H1 (cell line): Measurements from ENCODE around the gene APOBR. TPM values are rescaled to one million over a fixed set of nuclear protein-coding genes. Genes with fewer than 3 reads are reported as not detected.

Source experiments
- CTCF ChIA-PET: fragments of 300-600 bp; sonication (Branson Sonifier 250); formaldehyde crosslinking; loops from one replicate; lab custom pipeline; 2021; ENCODE audit not compliant: partially characterized antibody; lab: Charles Lee
- POLR2A ChIA-PET: fragments of 300-600 bp; sonication (Branson Sonifier 250); formaldehyde crosslinking; loops from one replicate; lab custom pipeline; 2021; ENCODE audit warnings: inconsistent platforms; ENCODE audit not compliant: partially characterized antibody; lab: Charles Lee
- DNase-seq, 2 experiments: peaks; one replicate each; pipeline versions ENCODE4 v3.0.0 to v3.0.0-alpha.2; 2010 to 2022; ENCODE audit warnings: low spot score in 2 of 2, low read depth in 1 of 2, mixed read lengths in 1 of 2
- FAIRE-seq: peaks from 2 replicates; lab custom pipeline; 2011; peaks lifted over from hg19 to GRCh38; lab: Jason Lieb, UNC
- H2AFZ ChIP-seq: 2 replicates; pipeline ENCODE4 v1.8.1; 2012; ENCODE audit warnings: low read length, inconsistent platforms
- H2AK5ac ChIP-seq: 2 replicates; pipeline ENCODE4 v1.6.1; 2013; ENCODE audit warnings: low read depth, low read length
- H2BK120ac ChIP-seq: replicated peaks from 2 replicates; pipeline ENCODE3; 2013; ENCODE audit warnings: low read depth, low read length, inconsistent platforms
- H2BK12ac ChIP-seq: 2 replicates; pipeline ENCODE4 v1.6.1; 2013; ENCODE audit warnings: low read depth, low read length
- H2BK15ac ChIP-seq: 2 replicates; pipeline ENCODE4 v1.6.1; 2013; ENCODE audit warnings: low read length
- H2BK20ac ChIP-seq: 2 replicates; pipeline ENCODE4 v1.6.1; 2013; ENCODE audit warnings: low read length
- H2BK5ac ChIP-seq: 2 replicates; pipeline ENCODE4 v1.6.1; 2013; ENCODE audit warnings: low read depth, low read length
- H3K14ac ChIP-seq: 2 replicates; pipeline ENCODE4 v1.6.1; 2013; ENCODE audit warnings: inconsistent platforms; ENCODE audit not compliant: insufficient read length
- H3K18ac ChIP-seq: 2 replicates; pipeline ENCODE4 v1.6.1; 2013; ENCODE audit warnings: low read length; ENCODE audit errors: extremely low read depth
- H3K23ac ChIP-seq: 2 replicates; pipeline ENCODE4 v1.6.1; 2013; ENCODE audit warnings: inconsistent platforms; ENCODE audit not compliant: insufficient read length
- H3K23me2 ChIP-seq: 2 replicates; pipeline ENCODE4 v1.6.1; 2013; ENCODE audit warnings: low read depth, low read length
- H3K27ac ChIP-seq: 2 replicates; pipeline ENCODE4 v1.6.1; 2011; ENCODE audit warnings: low read depth, low read length, inconsistent platforms
- H3K27me3 ChIP-seq, 4 experiments: replicated peaks in 1 of 4; 1 replicate in 1 of 4; 2 replicates in 3 of 4; pipeline versions ENCODE4 v1.6.1 to v1.8.1; 2011 to 2013; ENCODE audit warnings: low read length in 3 of 4, mild to moderate bottlenecking in 3 of 4, inconsistent platforms in 2 of 4, mixed read lengths in 2 of 4, moderate library complexity in 1 of 4; ENCODE audit not compliant: control insufficient read depth in 3 of 4, insufficient read depth in 3 of 4; ENCODE audit errors: extremely low read depth in 1 of 4
- H3K36me3 ChIP-seq, 4 experiments: 2 replicates each; pipeline versions ENCODE4 v1.6.1 to v1.8.1; 2011 to 2013; ENCODE audit warnings: mild to moderate bottlenecking in 4 of 4, low read length in 3 of 4, moderate library complexity in 2 of 4, control low read depth in 1 of 4, inconsistent platforms in 1 of 4; ENCODE audit not compliant: insufficient read depth in 4 of 4, control insufficient read depth in 2 of 4
- H3K4ac ChIP-seq: replicated peaks from 2 replicates; pipeline ENCODE3; 2013; ENCODE audit warnings: low read length, low read depth, mixed read lengths, inconsistent platforms; ENCODE audit not compliant: insufficient read length
- H3K4me1 ChIP-seq, 4 experiments: replicated peaks in 1 of 4; 1 replicate in 1 of 4; 2 replicates in 3 of 4; pipeline versions ENCODE4 v1.6.1 to v1.8.1; 2011 to 2013; ENCODE audit warnings: low read length in 3 of 4, inconsistent platforms in 2 of 4, mixed read lengths in 1 of 4; ENCODE audit not compliant: insufficient read depth in 4 of 4, control insufficient read depth in 3 of 4
- H3K4me2 ChIP-seq, 2 experiments: 2 replicates each; pipeline versions ENCODE4 v1.6.1 to v1.8.1; 2011 to 2013; ENCODE audit warnings: low read depth in 2 of 2, low read length in 2 of 2, control low read depth in 1 of 2, inconsistent platforms in 1 of 2, mild to moderate bottlenecking in 1 of 2; ENCODE audit not compliant: insufficient read depth in 1 of 2
- H3K4me3 ChIP-seq, 4 experiments: fragments of 200-600, 300-600 bp in 1 of 4; sonication (generic), shearing (Covaris generic), sonication (Bioruptor Twin) in 1 of 4; 2 replicates each; pipeline versions ENCODE4 v1.5.1 to v1.8.1; 2011 to 2016; ENCODE audit warnings: low read length in 4 of 4, low read depth in 3 of 4, control low read depth in 2 of 4, inconsistent platforms in 2 of 4, mild to moderate bottlenecking in 2 of 4, mixed read lengths in 1 of 4, moderate library complexity in 1 of 4; ENCODE audit not compliant: insufficient read depth in 2 of 4; ENCODE audit errors: extremely low read depth in 1 of 4
- H3K56ac ChIP-seq: replicated peaks from 2 replicates; pipeline ENCODE3; 2013; ENCODE audit warnings: low read depth, mild to moderate bottlenecking, mixed read lengths, low read length, inconsistent platforms; ENCODE audit not compliant: insufficient read length
- H3K79me1 ChIP-seq: 2 replicates; pipeline ENCODE4 v1.6.1; 2013; ENCODE audit warnings: low read depth, low read length, control low read depth
- H3K79me2 ChIP-seq, 2 experiments: 2 replicates each; pipeline versions ENCODE4 v1.6.1 to v1.8.1; 2012 to 2013; ENCODE audit warnings: low read length in 2 of 2, mild to moderate bottlenecking in 2 of 2, inconsistent platforms in 1 of 2; ENCODE audit not compliant: insufficient read depth in 2 of 2, control insufficient read depth in 1 of 2
- H3K9ac ChIP-seq, 4 experiments: replicated peaks in 1 of 4; 1 replicate in 1 of 4; 2 replicates in 3 of 4; pipeline versions ENCODE4 v1.6.1 to v1.8.1; 2011 to 2013; ENCODE audit warnings: low read depth in 3 of 4, low read length in 3 of 4, control low read depth in 2 of 4, mild to moderate bottlenecking in 2 of 4, moderate library complexity in 2 of 4, inconsistent platforms in 1 of 4; ENCODE audit errors: extremely low read depth in 1 of 4
- H3K9me3 ChIP-seq, 2 experiments: 2 replicates each; pipeline versions ENCODE4 v1.6.1 to v1.8.1; 2012 to 2013; ENCODE audit warnings: mild to moderate bottlenecking in 2 of 2, moderate library complexity in 2 of 2, control low read depth in 1 of 2, inconsistent platforms in 1 of 2, low read depth in 1 of 2, low read length in 1 of 2, mixed read lengths in 1 of 2; ENCODE audit not compliant: insufficient read depth in 2 of 2
- H4K20me1 ChIP-seq, 2 experiments: replicated peaks in 1 of 2; 2 replicates each; pipeline versions ENCODE3 to v1.8.1; 2011 to 2013; ENCODE audit warnings: inconsistent platforms in 2 of 2, low read length in 2 of 2, mild to moderate bottlenecking in 1 of 2; ENCODE audit not compliant: insufficient read depth in 2 of 2, control insufficient read depth in 1 of 2
- H4K5ac ChIP-seq: 2 replicates; pipeline ENCODE4 v1.6.1; 2013; ENCODE audit warnings: low read length, low read depth, mixed read lengths, inconsistent platforms; ENCODE audit not compliant: insufficient read length
- H4K8ac ChIP-seq: 2 replicates; pipeline ENCODE4 v1.8.0; 2013; ENCODE audit warnings: mild to moderate bottlenecking, moderate library complexity, low read length, inconsistent platforms; ENCODE audit not compliant: insufficient read depth; ENCODE audit errors: extremely low read depth
- H4K91ac ChIP-seq: replicated peaks from 2 replicates; pipeline ENCODE3; 2013; ENCODE audit warnings: low read length, mixed read lengths, inconsistent platforms; ENCODE audit not compliant: insufficient read length
- CBX5 ChIP-seq: fragments of 300-800, 300-1000 bp; sonication (generic); IDR thresholded peaks from 2 replicates; pipeline ENCODE4 v1.7.1; 2016; ENCODE audit warnings: antibody characterized with exemption, low read length, low read depth
- CBX8 ChIP-seq: fragments of 300-800, 300-1000 bp; sonication (generic); IDR thresholded peaks from 2 replicates; pipeline ENCODE4 v1.7.1; 2016; ENCODE audit warnings: low read depth, low read length, borderline replicate concordance
- CEBPB ChIP-seq: IDR thresholded peaks from 2 replicates; pipeline ENCODE4 v1.6.1; 2012; ENCODE audit warnings: low read depth, low read length
- KDM4A ChIP-seq: IDR thresholded peaks from one replicate; pipeline ENCODE4 v1.7.1; 2012; ENCODE audit warnings: low read depth, mild to moderate bottlenecking, moderate library complexity, low read length, inconsistent platforms; ENCODE audit not compliant: severe bottlenecking
- RAD21 ChIP-seq, 2 experiments: IDR thresholded peaks in 1 of 2; conservative IDR thresholded peaks in 1 of 2; 2 replicates each; pipeline ENCODE4 v1.6.1; 2011; ENCODE audit warnings: low read depth in 2 of 2, low read length in 2 of 2, improper control_type of control experiment in 1 of 2, inconsistent platforms in 1 of 2, mild to moderate bottlenecking in 1 of 2, moderate library complexity in 1 of 2
- RBBP5 ChIP-seq: IDR thresholded peaks from 2 replicates; pipeline ENCODE4 v1.7.1; 2012; ENCODE audit warnings: low read depth, mild to moderate bottlenecking, inconsistent platforms, low read length, moderate library complexity, borderline replicate concordance
- RNF2 ChIP-seq: fragments of 200-900, 300-1000 bp; sonication (generic); IDR thresholded peaks from 2 replicates; pipeline ENCODE4 v1.7.1; 2016; ENCODE audit warnings: borderline replicate concordance, low read depth, mild to moderate bottlenecking, antibody characterized with exemption, low read length; ENCODE audit not compliant: poor library complexity, severe bottlenecking; ENCODE audit errors: missing control alignments
- SP4 ChIP-seq: IDR thresholded peaks from 2 replicates; pipeline ENCODE4 v1.6.1; 2012; ENCODE audit warnings: low read length, inconsistent platforms
- TCF12 ChIP-seq: IDR thresholded peaks from 2 replicates; pipeline ENCODE4 v1.6.1; 2011; ENCODE audit warnings: low read depth, mild to moderate bottlenecking, low read length
- ZNF274 ChIP-seq: IDR thresholded peaks from 2 replicates; pipeline ENCODE4 v1.7.0; 2012; ENCODE audit warnings: low read length, borderline replicate concordance; ENCODE audit errors: extremely low read depth
- polyA plus RNA-seq, 7 experiments: library from polyadenylated mRNA; depleted of rRNA in 3 of 7; stranded (reverse) in 5 of 7; unstranded in 2 of 7; fragments of >200 nt in 5 of 7; fragments of 200-250 nt in 2 of 7; gene quantifications; 1 replicate in 5 of 7; 2 replicates in 1 of 7; 4 replicates in 1 of 7; pipeline versions ENCODE4 v1.2.1 to v1.2.3, GENCODE V29; 2011 to 2013; ENCODE audit warnings: missing spikeins in 2 of 7, mixed read lengths in 2 of 7
- total RNA-seq: library from RNA; stranded (reverse); fragmentation: NEBNext Ultra II Directional; extraction: Animal tissue kit (Norgen Biotek cat#: 25700); gene quantifications from 2 replicates; pipeline ENCODE4 v1.2.1, GENCODE V29; 2021

The APOBR gene
- total and polyA plus RNA-seq, 2 of the 8 experiments (the other 6 are each of a cell fraction or from before 2014, with no cell fraction given), result not detected

- Histone ChIP-seq H3K9me3 (no peaks in the 10 kb centered on the region), H3K23ac (no peak overlapping the region), H4K91ac (no peak overlapping the region), H3K9ac (no peak overlapping the region), H3K56ac (no peak overlapping the region), H2AK5ac (no peak overlapping the region), H2BK12ac (no peak overlapping the region), H4K5ac (no peak overlapping the region), H2BK15ac (no peak overlapping the region), H2AFZ (no peak overlapping the region), H3K4me2 (no peak overlapping the region), H4K8ac (no peak overlapping the region), H3K18ac (no peak overlapping the region), H3K23me2 (no peaks in the 10 kb centered on the region), H3K27ac (no peak overlapping the region), H3K27me3 (no peaks in the 10 kb centered on the region), H3K14ac (no peak overlapping the region), H3K4me3 (no peak overlapping the region), H2BK5ac (no peak overlapping the region), H3K4ac (no peak overlapping the region), H3K4me1 (no peaks in the 10 kb centered on the region), H3K36me3 (no peaks in the 10 kb centered on the region), H4K20me1 (no peaks in the 10 kb centered on the region), H2BK120ac (no peak overlapping the region), H3K79me2 (no peaks in the 10 kb centered on the region), H3K79me1 (no peaks in the 10 kb centered on the region), H2BK20ac (no peak overlapping the region)
- TF ChIP-seq SP4 (no peak), RAD21 (IDR thresholded peaks at IDR 0.05 in 1 of 2, conservative IDR thresholded peaks at IDR 0.05 in 1 of 2; ENCODE audit: low read depth in 2 of 2, low read length in 2 of 2) (no peak), CBX8 (no peak), CEBPB (no peak), CBX5 (no peak), RNF2 (no peak), KDM4A (no peak), TCF12 (no peak), ZNF274 (no peak), RBBP5 (no peak)
- FAIRE-seq (no peak), DNase-seq (no peak)
- ChIA-PET CTCF (no interaction called here), POLR2A (no interaction called here)
Measured at GRCh38 chr16:28529124-28529523, 34.7 kb downstream of the APOBR start.
